Esophagus muscularis mucosa (tissue), 3 donors: ENCODE results near the gene PTCD1.

Experiments used
- CTCF ChIP-seq, 3 experiments: fragments of 200-600 bp in 2 of 3; fragments of 450-650 bp in 1 of 3; sonication (generic) in 2 of 3; IDR thresholded peaks; one replicate each; pipeline ENCODE4 v1.5.1; 2017 to 2019; ENCODE audit warnings: antibody characterized with exemption in 3 of 3, mild to moderate bottlenecking in 2 of 3, moderate library complexity in 1 of 3
- POLR2AphosphoS5 ChIP-seq, 2 donors: sonication (generic); formaldehyde crosslinking; IDR thresholded peaks; one replicate each; pipeline ENCODE4 v1.6.1; 2017; ENCODE audit warnings: antibody characterized with exemption in 2 of 2

DNA sequence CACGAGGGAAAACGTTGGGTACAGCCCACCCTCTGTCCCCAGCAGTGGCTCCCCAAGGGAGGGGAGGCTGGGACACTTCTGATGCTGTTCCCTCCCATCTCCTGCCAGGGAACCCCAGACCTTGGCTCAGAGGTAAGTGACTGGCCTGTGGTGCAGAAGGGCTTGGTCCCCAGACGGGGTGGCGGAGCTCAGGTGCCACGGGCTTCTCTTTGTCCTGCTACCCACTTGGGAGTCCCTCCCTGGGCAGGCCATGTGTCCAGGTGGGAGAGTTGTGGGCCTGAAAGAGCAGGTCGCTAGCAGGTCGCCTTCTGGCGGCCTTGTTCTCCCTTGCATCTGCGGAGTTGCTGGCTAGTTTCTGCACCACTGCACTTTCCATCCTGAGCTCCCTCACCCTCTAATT lies 17.3 kb upstream of the PTCD1 start:
- TF ChIP-seq CTCF (IDR thresholded peaks at IDR 0.05) (no peak), POLR2AphosphoS5 (IDR thresholded peaks at IDR 0.05) (no peak)
